Thoracic aorta (tissue), 2 donors: ENCODE measurements around the gene TCF7L2. TPM values are rescaled to one million over a fixed set of nuclear protein-coding genes. Genes with fewer than 3 reads are reported as not detected.

Source experiments
- ATAC-seq: fragments of 150-250 bp; one replicate; pipeline ENCODE4 v1.8.0; 2017; ENCODE audit warnings: low read depth; ENCODE audit not compliant: insufficient number of reproducible peaks, low FRiP score
- DNase-seq: peaks from one replicate; pipeline ENCODE4 v3.0.0-alpha.2; 2020; ENCODE audit warnings: low spot score
- H3K27ac ChIP-seq, 2 donors: fragments of 200-600 bp; sonication (generic); 1 replicate in 1 of 2; 2 replicates in 1 of 2; pipeline ENCODE4 v1.5.1; 2016; ENCODE audit warnings: mild to moderate bottlenecking in 2 of 2, moderate library complexity in 2 of 2
- H3K27me3 ChIP-seq: fragments of 200-600 bp; sonication (generic); replicated peaks from 2 replicates; pipeline ENCODE4 v1.6.0; 2016; ENCODE audit warnings: mild to moderate bottlenecking; ENCODE audit not compliant: insufficient read depth
- H3K36me3 ChIP-seq: fragments of 200-600 bp; sonication (generic); one replicate; pipeline ENCODE4 v1.5.1; 2016
- H3K4me1 ChIP-seq, 2 donors: fragments of 200-600 bp; sonication (generic); 1 replicate in 1 of 2; 2 replicates in 1 of 2; pipeline versions ENCODE4 v1.5.1 to v1.6.0; 2016; ENCODE audit warnings: low read depth in 2 of 2, mild to moderate bottlenecking in 1 of 2; ENCODE audit not compliant: control insufficient read depth in 1 of 2
- H3K4me3 ChIP-seq: fragments of 200-600 bp; sonication (generic); 2 replicates; pipeline ENCODE4 v1.5.1; 2016; ENCODE audit warnings: mild to moderate bottlenecking
- H3K9me3 ChIP-seq: fragments of 200-600 bp; sonication (generic); 2 replicates; pipeline ENCODE4 v1.5.1; 2016
- total RNA-seq, 2 donors: library from RNA; depleted of rRNA; stranded (reverse); fragments of >200 nt; gene quantifications; one replicate each; pipeline versions ENCODE4 v1.1.0 to v1.2.3, GENCODE V29; 2016
- TF ChIP-seq, protein P1 (sequence below): fragments of 200-600 bp; sonication (generic); IDR thresholded peaks from one replicate; pipeline ENCODE4 v1.5.1; 2019; ENCODE audit warnings: antibody characterized with exemption

Gene TCF7L2
- total RNA-seq, 2 donors from 2014 or later: 21.4 to 50.5 TPM

DNA sequence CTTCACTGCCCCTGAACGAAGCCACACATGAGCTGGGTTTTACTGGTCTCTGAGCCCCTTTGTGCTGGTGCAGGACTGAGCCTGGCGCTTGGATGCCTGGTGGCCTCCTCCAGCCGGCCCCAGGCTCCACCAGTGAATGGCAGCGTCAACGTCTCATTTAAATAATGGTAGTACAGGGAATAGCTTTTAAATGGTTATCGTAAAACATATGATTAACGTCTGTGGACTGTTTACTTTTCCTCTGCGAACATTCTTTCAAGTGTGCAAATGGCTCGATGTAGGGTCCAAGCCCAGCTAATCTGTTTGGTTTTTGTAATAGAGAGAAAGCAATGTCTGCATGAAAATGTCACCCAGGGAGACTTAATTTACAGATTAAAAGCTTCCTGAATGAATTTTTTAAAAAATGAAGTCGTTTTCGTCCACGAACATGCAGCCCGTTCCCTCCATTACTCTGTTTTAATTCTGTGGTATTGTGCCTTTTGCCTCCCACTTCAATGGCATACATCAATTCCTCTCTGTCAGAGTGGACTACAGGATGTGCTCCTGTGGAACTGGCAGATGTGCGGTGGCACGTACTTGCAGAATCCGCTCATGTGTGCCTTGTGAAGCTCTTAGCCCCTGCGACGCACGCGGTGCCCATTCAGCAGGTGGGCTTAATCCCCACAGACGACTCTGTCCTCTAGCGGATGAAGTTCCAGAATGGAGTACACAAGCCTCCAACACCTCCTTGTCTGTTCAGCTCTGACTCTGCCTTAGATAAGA, 192.7 kb downstream of the TCF7L2 start:
- Histone ChIP-seq H3K27ac (peak overlapping the region; percentile 21 to 22), H3K36me3 (peaks cover 11% of the 10 kb centered on the region), H3K27me3 (no peaks in the 10 kb centered on the region), H3K9me3 (no peaks in the 10 kb centered on the region), H3K4me3 (no peak overlapping the region), H3K4me1 (peaks cover 3 to 38% of the 10 kb centered on the region in 2 donors)
- TF ChIP-seq, protein P1, sequence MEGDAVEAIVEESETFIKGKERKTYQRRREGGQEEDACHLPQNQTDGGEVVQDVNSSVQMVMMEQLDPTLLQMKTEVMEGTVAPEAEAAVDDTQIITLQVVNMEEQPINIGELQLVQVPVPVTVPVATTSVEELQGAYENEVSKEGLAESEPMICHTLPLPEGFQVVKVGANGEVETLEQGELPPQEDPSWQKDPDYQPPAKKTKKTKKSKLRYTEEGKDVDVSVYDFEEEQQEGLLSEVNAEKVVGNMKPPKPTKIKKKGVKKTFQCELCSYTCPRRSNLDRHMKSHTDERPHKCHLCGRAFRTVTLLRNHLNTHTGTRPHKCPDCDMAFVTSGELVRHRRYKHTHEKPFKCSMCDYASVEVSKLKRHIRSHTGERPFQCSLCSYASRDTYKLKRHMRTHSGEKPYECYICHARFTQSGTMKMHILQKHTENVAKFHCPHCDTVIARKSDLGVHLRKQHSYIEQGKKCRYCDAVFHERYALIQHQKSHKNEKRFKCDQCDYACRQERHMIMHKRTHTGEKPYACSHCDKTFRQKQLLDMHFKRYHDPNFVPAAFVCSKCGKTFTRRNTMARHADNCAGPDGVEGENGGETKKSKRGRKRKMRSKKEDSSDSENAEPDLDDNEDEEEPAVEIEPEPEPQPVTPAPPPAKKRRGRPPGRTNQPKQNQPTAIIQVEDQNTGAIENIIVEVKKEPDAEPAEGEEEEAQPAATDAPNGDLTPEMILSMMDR: no peak
- no peak for DNase-seq
- ATAC-seq: no peak

DNA sequence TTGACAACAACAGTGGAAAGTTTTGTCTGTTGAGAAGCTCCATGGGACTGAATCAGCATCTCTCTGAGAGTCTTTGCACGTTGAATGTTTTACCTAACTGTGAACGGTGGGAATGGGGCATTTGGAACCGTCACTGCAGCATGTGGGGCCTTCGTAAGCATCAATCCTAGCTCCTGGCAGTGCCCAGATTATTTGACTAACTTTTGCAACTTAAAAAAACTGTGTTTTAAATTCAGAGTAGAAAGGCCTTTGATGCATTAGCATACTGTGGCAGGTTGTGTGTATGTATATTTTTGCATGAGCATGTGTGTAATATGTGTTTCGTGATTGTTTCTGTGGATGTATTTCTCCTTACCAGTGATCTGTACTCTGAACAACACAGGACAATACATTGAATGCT, 194.5 kb downstream of the TCF7L2 start:
- Histone ChIP-seq H3K36me3 (peaks cover 15% of the 10 kb centered on the region), H3K4me1 (peaks cover 0 to 27% of the 10 kb centered on the region in 2 donors), H3K9me3 (no peaks in the 10 kb centered on the region), H3K4me3 (no peak overlapping the region), H3K27me3 (no peaks in the 10 kb centered on the region), H3K27ac (no peak overlapping the region)
- DNase-seq: no peak
- TF ChIP-seq, protein P1: no peak
- no peak for ATAC-seq

GRCh38 chr10:113148071-113148825, 198.2 kb downstream of the TCF7L2 start:
- Histone ChIP-seq H3K36me3 (peaks cover 34% of the 10 kb centered on the region), H3K27ac (no peak overlapping the region), H3K4me3 (no peak overlapping the region), H3K9me3 (no peaks in the 10 kb centered on the region), H3K27me3 (no peaks in the 10 kb centered on the region), H3K4me1 (peaks cover 0 to 13% of the 10 kb centered on the region in 2 donors)
- no peak for ATAC-seq
- no peak for DNase-seq
- TF ChIP-seq, protein P1: no peak

DNA sequence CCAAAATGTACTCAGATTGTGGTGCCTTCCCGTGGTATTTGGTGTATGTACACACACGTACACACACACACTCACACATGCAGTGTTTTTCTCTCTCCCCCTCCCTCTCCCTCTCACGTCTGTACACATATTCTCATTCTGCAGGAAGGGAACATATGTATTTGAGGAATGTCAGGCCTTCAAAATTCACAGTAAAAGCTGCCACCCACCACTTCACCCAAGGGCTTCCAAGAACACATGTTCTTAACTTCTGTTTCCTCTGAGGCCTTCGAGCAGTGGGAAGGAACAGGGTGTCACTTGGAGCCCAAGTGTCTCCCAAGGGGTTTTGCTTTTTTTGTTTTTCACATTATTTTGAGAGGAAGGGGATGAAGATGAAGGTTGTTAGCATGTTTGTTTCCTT, 198.9 kb downstream of the TCF7L2 start:
- peaks cover 0 to 13% of the 10 kb centered on the region in 2 donors for H3K4me1 ChIP-seq
- TF ChIP-seq, protein P1: no peak
- H3K9me3 ChIP-seq: no peaks in the 10 kb centered on the region
- no peak overlapping the region for H3K27ac ChIP-seq
- no peak for DNase-seq
- peaks cover 40% of the 10 kb centered on the region for H3K36me3 ChIP-seq
- no peaks in the 10 kb centered on the region for H3K27me3 ChIP-seq
- H3K4me3 ChIP-seq: no peak overlapping the region
- ATAC-seq: no peak

DNA sequence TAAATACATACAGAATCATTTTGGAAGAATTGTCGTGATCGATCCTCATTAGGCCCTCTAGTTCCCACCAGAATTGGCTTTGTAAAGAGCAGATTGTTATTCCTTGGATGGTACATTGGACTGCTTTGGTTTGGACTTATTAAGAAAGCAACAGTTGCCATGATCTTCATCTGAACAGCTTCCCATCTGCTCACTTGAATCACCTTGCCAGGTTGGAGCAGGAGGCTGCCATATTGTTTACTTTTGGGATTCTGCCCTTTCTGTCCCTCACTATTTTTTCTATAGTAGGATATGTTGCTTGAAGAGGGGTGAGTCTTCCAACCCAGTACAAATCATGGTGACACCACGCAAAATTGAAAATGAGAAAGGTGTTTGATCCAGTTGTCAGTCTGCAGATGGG, 199.6 kb downstream of the TCF7L2 start:
- H3K36me3 ChIP-seq: peaks cover 45% of the 10 kb centered on the region
- TF ChIP-seq, protein P1: no peak

More for the DNA sequence above, 199.6 kb downstream of the TCF7L2 start:
- Histone ChIP-seq H3K4me3 (no peak overlapping the region), H3K27ac (no peak overlapping the region), H3K4me1 (peaks cover 0 to 13% of the 10 kb centered on the region in 2 donors), H3K9me3 (no peaks in the 10 kb centered on the region), H3K27me3 (no peaks in the 10 kb centered on the region)
- ATAC-seq (no peak), DNase-seq (no peak)
